ENCODE measurements around the gene GDPD1. TPM values are rescaled to one million over a fixed set of nuclear protein-coding genes. Genes with fewer than 3 reads are reported as not detected.

GDPD1 gene
- total and polyA plus RNA-seq, 2 donors (not counting 1 experiment from before 2014, with no cell fraction given), result 0.95 to 2.7 TPM

DNA sequence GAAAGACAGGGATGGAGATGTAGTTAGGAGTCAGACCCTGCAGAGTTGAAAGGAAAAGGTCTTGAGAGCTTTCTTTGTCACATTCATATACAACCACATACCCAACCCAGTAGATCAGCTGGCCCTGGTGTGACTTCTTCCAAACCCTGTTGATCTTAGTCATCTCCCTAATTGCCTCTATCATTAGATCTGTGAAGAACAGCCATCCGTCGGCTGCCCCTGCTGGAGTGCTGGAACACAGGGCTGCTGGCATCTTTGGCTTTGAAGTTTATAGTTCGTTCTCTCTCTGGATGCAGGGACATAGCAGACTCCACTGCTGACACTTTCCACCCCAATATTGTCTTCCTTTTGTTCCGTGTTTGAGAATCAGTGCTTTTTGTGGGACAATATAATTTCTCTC is 20.9 kb upstream of the GDPD1 start:
- Histone ChIP-seq H3K79me2 (ENCODE audit: control insufficient read depth, insufficient read depth, low read length) (no peaks in the 10 kb centered on the region), H3K9ac (ENCODE audit: low read length) (no peak overlapping the region), H4K20me1 (ENCODE audit: control insufficient read depth, insufficient read depth, low read length, poor library complexity, severe bottlenecking) (no peaks in the 10 kb centered on the region), H3K9me3 (ENCODE audit: control extremely low read depth in 1 of 3, control insufficient read depth in 2 of 3, insufficient read depth in 1 of 3, low read length in 2 of 3) (no peaks in the 10 kb centered on the region), H3K36me3 (replicated peaks in 1 of 2; ENCODE audit: control extremely low read depth in 1 of 2, control insufficient read depth in 1 of 2, extremely low read depth in 1 of 2, insufficient read depth in 2 of 2, low read length in 1 of 2) (no peaks in the 10 kb centered on the region), H2AFZ (ENCODE audit: insufficient read depth, low read depth, low read length, poor library complexity, severe bottlenecking) (no peak overlapping the region), H3K4me1 (ENCODE audit: control insufficient read depth in 2 of 2, insufficient read depth in 2 of 2, low read length in 2 of 2) (no peaks in the 10 kb centered on the region), H3K4me2 (replicated peaks; ENCODE audit: low read depth, low read length, poor library complexity, severe bottlenecking) (no peak overlapping the region), H3K27ac (ENCODE audit: low read length in 2 of 2) (no peak overlapping the region), H3K27me3 (replicated peaks in 1 of 4; ENCODE audit: control extremely low read depth in 1 of 4, control insufficient read depth in 3 of 4, insufficient read depth in 4 of 4, low read length in 3 of 4) (no peaks in the 10 kb centered on the region), H3K4me3 (ENCODE audit: control extremely low read depth in 1 of 5, extremely low read depth in 1 of 5, insufficient read depth in 1 of 5, low read depth in 2 of 5, low read length in 4 of 5) (no peak overlapping the region)
- ATAC-seq (ENCODE audit: low read depth), result no peak
- intact Hi-C loops (cut with micrococcal nuclease), result no loop called here
- TF ChIP-seq, protein P1, sequence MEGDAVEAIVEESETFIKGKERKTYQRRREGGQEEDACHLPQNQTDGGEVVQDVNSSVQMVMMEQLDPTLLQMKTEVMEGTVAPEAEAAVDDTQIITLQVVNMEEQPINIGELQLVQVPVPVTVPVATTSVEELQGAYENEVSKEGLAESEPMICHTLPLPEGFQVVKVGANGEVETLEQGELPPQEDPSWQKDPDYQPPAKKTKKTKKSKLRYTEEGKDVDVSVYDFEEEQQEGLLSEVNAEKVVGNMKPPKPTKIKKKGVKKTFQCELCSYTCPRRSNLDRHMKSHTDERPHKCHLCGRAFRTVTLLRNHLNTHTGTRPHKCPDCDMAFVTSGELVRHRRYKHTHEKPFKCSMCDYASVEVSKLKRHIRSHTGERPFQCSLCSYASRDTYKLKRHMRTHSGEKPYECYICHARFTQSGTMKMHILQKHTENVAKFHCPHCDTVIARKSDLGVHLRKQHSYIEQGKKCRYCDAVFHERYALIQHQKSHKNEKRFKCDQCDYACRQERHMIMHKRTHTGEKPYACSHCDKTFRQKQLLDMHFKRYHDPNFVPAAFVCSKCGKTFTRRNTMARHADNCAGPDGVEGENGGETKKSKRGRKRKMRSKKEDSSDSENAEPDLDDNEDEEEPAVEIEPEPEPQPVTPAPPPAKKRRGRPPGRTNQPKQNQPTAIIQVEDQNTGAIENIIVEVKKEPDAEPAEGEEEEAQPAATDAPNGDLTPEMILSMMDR (IDR thresholded peaks at IDR 0.05), result no peak
- TF ChIP-seq EZH2 (IDR thresholded peaks at IDR 0.05; ENCODE audit: borderline replicate concordance, insufficient read depth, low read depth, low read length, poor library complexity, severe bottlenecking), result no peak
- Mint-ChIP-seq H3K27me3 (no peaks in the 10 kb centered on the region), H3K4me1 (no peaks in the 10 kb centered on the region), H3K9me3 (ENCODE audit: insufficient read depth) (no peaks in the 10 kb centered on the region), H3K27ac (no peak overlapping the region), H3K4me3 (no peak overlapping the region)
- CTCF ChIA-PET, result no interaction called here
- 95% methylated on average over 3 of the region's 4 CpGs for WGBS (ENCODE audit: insufficient coverage)
- POLR2A ChIA-PET, result no interaction called here
- DNase-seq, result no peak

DNA sequence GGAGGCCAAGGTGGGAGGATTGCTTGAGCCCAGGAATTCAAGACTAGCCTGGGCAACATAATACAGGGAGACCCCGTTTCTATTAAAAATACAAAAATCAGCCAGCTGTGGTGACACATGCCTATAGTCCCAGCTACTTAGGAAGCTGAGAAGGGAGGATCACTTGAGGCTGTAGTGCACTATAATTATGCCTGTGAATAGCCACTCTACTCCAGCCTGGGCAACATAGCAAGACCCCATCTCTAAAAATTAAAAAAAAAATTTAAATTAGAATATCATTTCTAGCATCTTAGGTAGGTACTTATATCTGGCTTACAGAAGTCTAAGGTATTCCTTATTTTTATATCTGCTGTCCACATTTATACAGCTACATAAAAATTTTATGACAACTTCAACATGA is 18.0 kb upstream of the GDPD1 start:
- H3K4me3 ChIP-seq (ENCODE audit: control extremely low read depth in 1 of 5, extremely low read depth in 1 of 5, insufficient read depth in 1 of 5, low read depth in 2 of 5, low read length in 4 of 5), result no peak overlapping the region
- no peak for DNase-seq
- H3K36me3 ChIP-seq (replicated peaks in 1 of 2; ENCODE audit: control extremely low read depth in 1 of 2, control insufficient read depth in 1 of 2, extremely low read depth in 1 of 2, insufficient read depth in 2 of 2, low read length in 1 of 2), result no peaks in the 10 kb centered on the region
- no peaks in the 10 kb centered on the region for H3K4me1 Mint-ChIP-seq
- H2AFZ ChIP-seq (ENCODE audit: insufficient read depth, low read depth, low read length, poor library complexity, severe bottlenecking), result no peak overlapping the region
- no peak overlapping the region for H3K4me3 Mint-ChIP-seq
- no peaks in the 10 kb centered on the region for H3K79me2 ChIP-seq (ENCODE audit: control insufficient read depth, insufficient read depth, low read length)
- H3K9me3 Mint-ChIP-seq (ENCODE audit: insufficient read depth), result no peaks in the 10 kb centered on the region
- no peak for TF ChIP-seq EZH2 (IDR thresholded peaks at IDR 0.05; ENCODE audit: borderline replicate concordance, insufficient read depth, low read depth, low read length, poor library complexity, severe bottlenecking)
- TF ChIP-seq, protein P1 (IDR thresholded peaks at IDR 0.05), result no peak
- H3K4me2 ChIP-seq (replicated peaks; ENCODE audit: low read depth, low read length, poor library complexity, severe bottlenecking), result no peak overlapping the region
- no peaks in the 10 kb centered on the region for H3K9me3 ChIP-seq (ENCODE audit: control extremely low read depth in 1 of 3, control insufficient read depth in 2 of 3, insufficient read depth in 1 of 3, low read length in 2 of 3)
- ChIA-PET CTCF (no interaction called here), POLR2A (no interaction called here)
- intact Hi-C loops (cut with micrococcal nuclease), result no loop called here
- no peaks in the 10 kb centered on the region for H3K4me1 ChIP-seq (ENCODE audit: control insufficient read depth in 2 of 2, insufficient read depth in 2 of 2, low read length in 2 of 2)
- no peak overlapping the region for H3K9ac ChIP-seq (ENCODE audit: low read length)
- no peaks in the 10 kb centered on the region for H4K20me1 ChIP-seq (ENCODE audit: control insufficient read depth, insufficient read depth, low read length, poor library complexity, severe bottlenecking)
- no CpG with 5 or more reads among the region's 1 CpG for whole genome bisulfite sequencing (ENCODE audit: insufficient coverage)
- ATAC-seq (ENCODE audit: low read depth), result no peak
- H3K27ac ChIP-seq (ENCODE audit: low read length in 2 of 2), result no peak overlapping the region
- no peak overlapping the region for H3K27ac Mint-ChIP-seq
- no peaks in the 10 kb centered on the region for H3K27me3 Mint-ChIP-seq
- no peaks in the 10 kb centered on the region for H3K27me3 ChIP-seq (replicated peaks in 1 of 4; ENCODE audit: control extremely low read depth in 1 of 4, control insufficient read depth in 3 of 4, insufficient read depth in 4 of 4, low read length in 3 of 4)

Measured in B cell (primary cell).